Gastrocnemius medialis (tissue), 4 donors: ENCODE measurements around the gene LCE2C. TPM values are rescaled to one million over a fixed set of nuclear protein-coding genes. Genes with fewer than 3 reads are reported as not detected.

Experiments used
- ATAC-seq, 2 donors: fragments of 150-250 bp; one replicate each; pipeline ENCODE4 v1.9.1; 2016
- DNase-seq, 2 donors: peaks; one replicate each; pipeline ENCODE4 v3.0.0-alpha.2; 2019
- H3K27ac ChIP-seq, 4 donors: fragments of 200-600 bp; sonication (generic); 1 replicate in 1 of 4; 2 replicates in 3 of 4; pipeline ENCODE4 v1.5.1; 2016 to 2018; ENCODE audit warnings: mild to moderate bottlenecking in 2 of 4, moderate library complexity in 1 of 4
- H3K27me3 ChIP-seq, 3 donors: fragments of 200-600 bp; sonication (generic) in 2 of 3; 1 replicate in 1 of 3; 2 replicates in 2 of 3; pipeline versions ENCODE4 v1.5.1 to v1.6.0; 2016 to 2019; ENCODE audit warnings: mild to moderate bottlenecking in 1 of 3, moderate library complexity in 1 of 3
- H3K36me3 ChIP-seq, 2 donors: fragments of 200-600 bp; sonication (generic) in 1 of 2; one replicate each; pipeline ENCODE4 v1.5.1; 2017 to 2018
- H3K4me1 ChIP-seq, 2 donors: fragments of 200-600 bp; sonication (generic) in 1 of 2; one replicate each; pipeline ENCODE4 v1.5.1; 2016 to 2017; ENCODE audit warnings: mild to moderate bottlenecking in 2 of 2
- H3K4me3 ChIP-seq, 4 donors: fragments of 200-600 bp; sonication (generic) in 3 of 4; 1 replicate in 1 of 4; 2 replicates in 3 of 4; pipeline ENCODE4 v1.5.1; 2016 to 2019; ENCODE audit warnings: mild to moderate bottlenecking in 2 of 4
- H3K9me3 ChIP-seq, 3 donors: fragments of 200-600 bp; sonication (generic) in 2 of 3; 1 replicate in 1 of 3; 2 replicates in 2 of 3; pipeline ENCODE4 v1.5.1; 2016 to 2019
- CTCF ChIP-seq, 5 experiments: fragments of 450-650 bp in 3 of 5; fragments of 200-600 bp in 2 of 5; sonication (generic) in 2 of 5; IDR thresholded peaks in 4 of 5; conservative IDR thresholded peaks in 1 of 5; 1 replicate in 4 of 5; 2 replicates in 1 of 5; pipeline ENCODE4 v1.5.1; 2016 to 2019; ENCODE audit warnings: antibody characterized with exemption in 5 of 5, mild to moderate bottlenecking in 3 of 5, moderate library complexity in 3 of 5
- POLR2A ChIP-seq, 2 donors: fragments of 450-650 bp; IDR thresholded peaks; one replicate each; pipeline ENCODE4 v1.6.1; 2017; ENCODE audit warnings: antibody characterized with exemption in 2 of 2, mild to moderate bottlenecking in 2 of 2, moderate library complexity in 2 of 2
- in situ Hi-C, 4 donors: fragments of 200-750 bp; cut with MboI; loops; one replicate each; pipeline versions ENCODE4 v1.15.0 to v1.8.0; 2017; ENCODE audit warnings: low sequenced_read_pairs in 4 of 4
- intact Hi-C: fragments of 100-400 bp; cut with DNase I; formaldehyde crosslinking; loops from one replicate; pipeline ENCODE4 v1.15.1; 2023; ENCODE audit warnings: low total_unique reads
- total RNA-seq, 4 donors: library from RNA; depleted of rRNA; stranded (reverse); fragments of >200 nt; gene quantifications; one replicate each; pipeline versions ENCODE4 v1.1.0 to v1.2.3, GENCODE V29; 2016

LCE2C gene
- total RNA-seq, 4 donors from 2014 or later: not detected

DNA sequence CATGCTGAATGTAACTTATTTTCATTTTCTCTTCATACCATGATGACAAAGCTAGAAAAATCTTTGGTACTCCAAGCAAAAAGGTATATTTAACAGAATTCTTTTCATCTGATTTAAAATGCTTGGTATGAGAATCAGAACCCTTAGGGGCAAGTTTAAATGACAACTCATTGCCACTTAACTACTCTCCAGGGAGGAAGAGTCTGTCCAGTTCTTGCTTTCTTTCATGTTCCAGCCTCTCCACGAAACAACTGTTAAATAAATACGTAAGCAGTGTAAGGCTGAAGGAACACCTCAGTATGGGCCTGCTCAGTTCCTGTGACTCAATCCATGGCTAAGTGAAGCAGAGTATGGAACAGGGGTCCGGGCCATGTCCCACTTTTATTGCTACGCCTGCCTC lies 24.7 kb downstream of the LCE2C start:
- Histone ChIP-seq H3K36me3 (no peaks in the 10 kb centered on the region), H3K27me3 (no peaks in the 10 kb centered on the region), H3K27ac (no peak overlapping the region), H3K9me3 (no peaks in the 10 kb centered on the region), H3K4me1 (no peaks in the 10 kb centered on the region), H3K4me3 (no peak overlapping the region)
- in situ Hi-C loops: no loop called here
- DNase-seq: no peak
- intact Hi-C loops: no loop called here
- no peak for ATAC-seq
- no peak for TF ChIP-seq POLR2A (IDR thresholded peaks at IDR 0.05)
- TF ChIP-seq CTCF (IDR thresholded peaks at IDR 0.05 in 4 of 5, conservative IDR thresholded peaks at IDR 0.05 in 1 of 5): no peak

GRCh38 chr1:152707860-152708259 lies 32.8 kb downstream of the LCE2C start, which contains the start of gene LCE4A:
Gene LCE4A, plus strand, starts transcription at chr1:152708160. Its CDS starts 916 bp downstream, at chr1:152709076.
- in situ Hi-C loops: no loop called here
- H3K36me3 ChIP-seq: no peaks in the 10 kb centered on the region
- TF ChIP-seq CTCF (IDR thresholded peaks at IDR 0.05 in 4 of 5, conservative IDR thresholded peaks at IDR 0.05 in 1 of 5) (no peak), POLR2A (IDR thresholded peaks at IDR 0.05) (no peak)
- H3K4me3 ChIP-seq: no peak within 1 kb of the TSS
- H3K27me3 ChIP-seq: no peaks in the 10 kb centered on the region
- no peak within 1 kb of the TSS for H3K27ac ChIP-seq
- H3K9me3 ChIP-seq: no peaks in the 10 kb centered on the region
- H3K4me1 ChIP-seq: no peaks in the 10 kb centered on the region
- intact Hi-C loops: no loop called here
- DNase-seq (no peak), ATAC-seq (no peak)

DNA sequence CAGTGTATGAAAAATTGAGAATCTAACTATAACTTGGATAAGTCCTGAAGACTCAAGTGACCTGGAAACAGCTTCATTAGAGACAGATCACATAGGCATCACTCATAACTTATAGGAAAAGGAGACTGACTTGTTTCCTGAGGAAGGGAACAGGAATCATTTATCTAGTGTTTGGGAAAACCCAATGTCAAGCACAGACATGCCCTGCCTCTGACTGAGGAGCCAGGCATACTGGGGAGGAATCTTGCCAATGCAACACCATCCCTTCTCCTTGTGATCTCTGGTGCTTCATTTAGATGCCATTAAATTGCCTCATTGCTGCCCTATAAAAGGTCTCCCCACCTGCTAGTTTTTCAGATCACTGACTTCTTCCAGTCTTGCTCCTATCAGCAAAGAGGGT lies 43.2 kb downstream of the LCE2C start:
- intact Hi-C loops: no loop called here
- H3K4me3 ChIP-seq: no peak overlapping the region
- in situ Hi-C loops: no loop called here
- H3K4me1 ChIP-seq: no peaks in the 10 kb centered on the region
- H3K27ac ChIP-seq: no peak overlapping the region
- H3K9me3 ChIP-seq: no peaks in the 10 kb centered on the region
- DNase-seq (no peak), ATAC-seq (no peak)
- TF ChIP-seq POLR2A (IDR thresholded peaks at IDR 0.05): no peak
- no peak for TF ChIP-seq CTCF (IDR thresholded peaks at IDR 0.05 in 4 of 5, conservative IDR thresholded peaks at IDR 0.05 in 1 of 5)
- H3K36me3 ChIP-seq: no peaks in the 10 kb centered on the region
- H3K27me3 ChIP-seq: no peaks in the 10 kb centered on the region

- intact Hi-C loops: no loop called here
- TF ChIP-seq CTCF (IDR thresholded peaks at IDR 0.05 in 4 of 5, conservative IDR thresholded peaks at IDR 0.05 in 1 of 5) (no peak), POLR2A (IDR thresholded peaks at IDR 0.05) (no peak)
- Histone ChIP-seq H3K27me3 (no peaks in the 10 kb centered on the region), H3K9me3 (no peaks in the 10 kb centered on the region), H3K4me3 (no peak overlapping the region), H3K36me3 (no peaks in the 10 kb centered on the region), H3K27ac (no peak overlapping the region), H3K4me1 (no peaks in the 10 kb centered on the region)
- DNase-seq (no peak), ATAC-seq (no peak)
- in situ Hi-C loops: no loop called here
Measured at GRCh38 chr1:152725261-152725660, 50.2 kb downstream of the LCE2C start.

Other genes starting within 250 kb of the LCE2C start
- not detected for gene LCE5A, start 164.5 kb upstream of the LCE2C start, total RNA-seq
- gene CRCT1, start 160.8 kb upstream of the LCE2C start, total RNA-seq: not detected
- gene LCE3E, start 108.5 kb upstream of the LCE2C start, total RNA-seq: not detected
- not detected for gene LCE3D, start 94.8 kb upstream of the LCE2C start, total RNA-seq
- not detected for gene LCE3C, start 75.0 kb upstream of the LCE2C start, total RNA-seq
- gene LCE3B, start 61.5 kb upstream of the LCE2C start, total RNA-seq: not detected
- gene LCE3A, start 52.2 kb upstream of the LCE2C start, total RNA-seq: not detected
- not detected for gene LCE2D, start 11.9 kb upstream of the LCE2C start, total RNA-seq
- gene LCE2B, start 10.8 kb downstream of the LCE2C start, total RNA-seq: not detected
- not detected for gene LCE2A, start 23.1 kb downstream of the LCE2C start, total RNA-seq
- not detected for gene LCE4A, start 32.9 kb downstream of the LCE2C start, total RNA-seq
- gene KPRP, start 82.7 kb downstream of the LCE2C start, total RNA-seq: not detected
- gene LCE1F, start 99.9 kb downstream of the LCE2C start, total RNA-seq: not detected
- gene LCE1E, start 111.0 kb downstream of the LCE2C start, total RNA-seq: not detected
- gene LCE1D, start 121.4 kb downstream of the LCE2C start, total RNA-seq: not detected
- not detected for gene LCE1C, start 131.4 kb downstream of the LCE2C start, total RNA-seq
- gene LCE1B, start 136.7 kb downstream of the LCE2C start, total RNA-seq: not detected
- gene LCE1A, start 152.2 kb downstream of the LCE2C start, total RNA-seq: not detected
- gene LCE6A, start 167.6 kb downstream of the LCE2C start, total RNA-seq: not detected
- not detected for gene LCE7A, start 184.7 kb downstream of the LCE2C start, total RNA-seq
- gene SMCP, start 203.0 kb downstream of the LCE2C start, total RNA-seq: not detected
- gene IVL, start 233.3 kb downstream of the LCE2C start, total RNA-seq: not detected